Ascending aorta (tissue), 2 donors: ENCODE data around the gene BMP7. TPM values are rescaled to one million over a fixed set of nuclear protein-coding genes. Genes with fewer than 3 reads are reported as not detected.

Experiments used
- DNase-seq, 2 donors: peaks; one replicate each; pipeline ENCODE4 v3.0.0-alpha.2; 2019; ENCODE audit warnings: low spot score in 2 of 2
- H3K27ac ChIP-seq, 2 donors: fragments of 200-600 bp; sonication (generic); one replicate each; pipeline ENCODE4 v1.5.1; 2016 to 2017; ENCODE audit warnings: mild to moderate bottlenecking in 1 of 2
- H3K27me3 ChIP-seq: fragments of 200-600 bp; sonication (generic); one replicate; pipeline ENCODE4 v1.5.1; 2017
- H3K36me3 ChIP-seq, 2 donors: fragments of 200-600 bp; sonication (generic); one replicate each; pipeline ENCODE4 v1.5.1; 2016
- H3K4me1 ChIP-seq, 2 donors: fragments of 200-600 bp; sonication (generic); one replicate each; pipeline ENCODE4 v1.5.1; 2016 to 2017; ENCODE audit warnings: mild to moderate bottlenecking in 1 of 2
- H3K4me3 ChIP-seq, 2 donors: fragments of 200-600 bp; sonication (generic); one replicate each; pipeline ENCODE4 v1.5.1; 2016 to 2017; ENCODE audit warnings: mild to moderate bottlenecking in 1 of 2
- H3K9me3 ChIP-seq, 2 donors: fragments of 200-600 bp; sonication (generic); one replicate each; pipeline ENCODE4 v1.5.1; 2016
- CTCF ChIP-seq, 3 experiments: fragments of 200-600 bp in 2 of 3; fragments of 450-650 bp in 1 of 3; sonication (generic) in 2 of 3; IDR thresholded peaks; one replicate each; pipeline ENCODE4 v1.5.1; 2016 to 2019; ENCODE audit warnings: antibody characterized with exemption in 3 of 3, mild to moderate bottlenecking in 1 of 3, moderate library complexity in 1 of 3
- intact Hi-C: fragments of 100-400 bp; cut with DNase I; formaldehyde crosslinking; loops from one replicate; pipeline ENCODE4 v1.15.1; 2023
- total RNA-seq: library from RNA; depleted of rRNA; stranded (reverse); fragments of >200 nt; gene quantifications from one replicate; pipeline ENCODE4 v1.1.0, GENCODE V29; 2016

The BMP7 gene
- total RNA-seq, 1 donor from 2014 or later = not detected

- Histone ChIP-seq H3K27ac (no peak overlapping the region), H3K36me3 (no peaks in the 10 kb centered on the region), H3K4me1 (peaks cover 0 to 4% of the 10 kb centered on the region in 2 donors), H3K9me3 (no peaks in the 10 kb centered on the region), H3K4me3 (no peak overlapping the region), H3K27me3 (no peaks in the 10 kb centered on the region)
- intact Hi-C loops = no loop called here
- no peak for DNase-seq
- TF ChIP-seq CTCF (IDR thresholded peaks at IDR 0.05) = no peak
These were observed 59.2 kb downstream of the BMP7 start for GRCh38 chr20:57207251-57207650.

GRCh38 chr20:57205606-57206219, 60.7 kb downstream of the BMP7 start:
- H3K9me3 ChIP-seq = no peaks in the 10 kb centered on the region
- H3K27me3 ChIP-seq = no peaks in the 10 kb centered on the region
- H3K36me3 ChIP-seq = no peaks in the 10 kb centered on the region
- DNase-seq = no peak
- intact Hi-C loops = no loop called here
- no peaks in the 10 kb centered on the region for H3K4me1 ChIP-seq
- no peak overlapping the region for H3K27ac ChIP-seq
- TF ChIP-seq CTCF (IDR thresholded peaks at IDR 0.05) = no peak
- H3K4me3 ChIP-seq = no peak overlapping the region

- no peaks in the 10 kb centered on the region for H3K4me1 ChIP-seq
- no peaks in the 10 kb centered on the region for H3K36me3 ChIP-seq
- H3K27me3 ChIP-seq = no peaks in the 10 kb centered on the region
- no peaks in the 10 kb centered on the region for H3K9me3 ChIP-seq
- TF ChIP-seq CTCF (IDR thresholded peaks at IDR 0.05) = no peak
- intact Hi-C loops = no loop called here
- DNase-seq = no peak
- no peak overlapping the region for H3K27ac ChIP-seq
- no peak overlapping the region for H3K4me3 ChIP-seq
These were observed 62.5 kb downstream of the BMP7 start for GRCh38 chr20:57203986-57204385.

- intact Hi-C loops = no loop called here
- Histone ChIP-seq H3K4me3 (no peak overlapping the region), H3K27me3 (no peaks in the 10 kb centered on the region), H3K4me1 (no peaks in the 10 kb centered on the region), H3K27ac (no peak overlapping the region), H3K9me3 (no peaks in the 10 kb centered on the region), H3K36me3 (no peaks in the 10 kb centered on the region)
- TF ChIP-seq CTCF (IDR thresholded peaks at IDR 0.05) = no peak
- DNase-seq = no peak
These were observed 63.2 kb downstream of the BMP7 start for GRCh38 chr20:57203204-57203603.

GRCh38 chr20:57202309-57202708, 64.1 kb downstream of the BMP7 start:
- Histone ChIP-seq H3K36me3 (no peaks in the 10 kb centered on the region), H3K27ac (no peak overlapping the region), H3K4me1 (no peaks in the 10 kb centered on the region), H3K9me3 (no peaks in the 10 kb centered on the region), H3K4me3 (no peak overlapping the region), H3K27me3 (no peaks in the 10 kb centered on the region)
- TF ChIP-seq CTCF (IDR thresholded peaks at IDR 0.05) = no peak
- intact Hi-C loops = no loop called here
- no peak for DNase-seq
